HepG2 (cell line): ENCODE results near the gene ZCCHC3. TPM values are rescaled to one million over a fixed set of nuclear protein-coding genes. Genes with fewer than 3 reads are reported as not detected.

Source experiments
- ARID2 ChIP-seq: sonication (generic); formaldehyde crosslinking; IDR thresholded peaks from 2 replicates; pipeline ENCODE4 v1.8.1; 2022; ENCODE audit warnings: mild to moderate bottlenecking, missing genetic modification reagents, borderline replicate concordance
- CBX2 ChIP-seq, 2 experiments: fragments of 200-600 bp in 1 of 2; sonication (generic); formaldehyde crosslinking in 1 of 2; IDR thresholded peaks; 2 replicates each; pipeline versions ENCODE4 v1.7.0 to v1.8.1; 2018 to 2022; ENCODE audit warnings: low read depth in 2 of 2, low read length in 1 of 2, mild to moderate bottlenecking in 1 of 2, missing genetic modification reagents in 1 of 2
- JDP2 ChIP-seq: sonication (generic); formaldehyde crosslinking; IDR thresholded peaks from 2 replicates; pipeline ENCODE4 v1.8.1; 2022; ENCODE audit warnings: missing genetic modification reagents, borderline replicate concordance
- KDM1A ChIP-seq: IDR thresholded peaks from 2 replicates; pipeline ENCODE4 v1.6.1; 2016; ENCODE audit warnings: missing compliant biosample characterization
- MTERF4 ChIP-seq: sonication (generic); formaldehyde crosslinking; IDR thresholded peaks from 2 replicates; pipeline ENCODE4 v1.8.0; 2023; ENCODE audit warnings: mild to moderate bottlenecking, missing genetic modification reagents
- PRDM15 ChIP-seq: sonication (generic); formaldehyde crosslinking; IDR thresholded peaks from 2 replicates; pipeline ENCODE4 v1.4.0; 2020; ENCODE audit warnings: missing genetic modification reagents
- RXRB ChIP-seq: IDR thresholded peaks from 2 replicates; pipeline ENCODE4 v1.6.1; 2016; ENCODE audit warnings: borderline replicate concordance, missing genetic modification reagents, missing compliant biosample characterization
- ZNF460 ChIP-seq: sonication (generic); formaldehyde crosslinking; IDR thresholded peaks from 2 replicates; pipeline ENCODE4 v1.5.1; 2020; ENCODE audit warnings: missing genetic modification reagents, mild to moderate bottlenecking, borderline replicate concordance
- ZNF709 ChIP-seq: sonication (generic); formaldehyde crosslinking; IDR thresholded peaks from 2 replicates; pipeline ENCODE4 v1.5.0; 2020; ENCODE audit warnings: mild to moderate bottlenecking, missing genetic modification reagents
- polyA plus RNA-seq, 8 experiments: library from polyadenylated mRNA; depleted of rRNA in 3 of 8; stranded (reverse) in 7 of 8; unstranded in 1 of 8; fragments of >200 nt; fragmentation: Illumina TruSeq in 4 of 8; extraction: Trizol in 4 of 8; gene quantifications; 2 replicates each; pipeline versions ENCODE4 v1.2.1 to v1.2.3, GENCODE V29; 2011 to 2016; ENCODE audit warnings: low read depth in 4 of 8, missing spikeins in 1 of 8, mixed read lengths in 1 of 8; ENCODE audit not compliant: insufficient read depth in 1 of 8
- total RNA-seq, 5 experiments: library from RNA; depleted of rRNA; stranded (reverse); fragments of >200 nt; fragmentation: Illumina TruSeq; extraction: Trizol; gene quantifications; 2 replicates each; pipeline ENCODE4 v1.2.3, GENCODE V29; 2016; ENCODE audit warnings: low read depth in 1 of 5
- TF ChIP-seq, protein P1 (sequence below): sonication (generic); formaldehyde crosslinking; IDR thresholded peaks from 2 replicates; pipeline ENCODE4 v1.9.0; 2021; ENCODE audit warnings: mild to moderate bottlenecking, missing genetic modification reagents
- TF ChIP-seq, protein P2 (sequence below): sonication (generic); formaldehyde crosslinking; IDR thresholded peaks from 2 replicates; pipeline ENCODE4 v1.4.0; 2020; ENCODE audit warnings: mild to moderate bottlenecking, missing genetic modification reagents
- TF ChIP-seq, protein P3 (sequence below): sonication (generic); formaldehyde crosslinking; IDR thresholded peaks from 2 replicates; pipeline ENCODE4 v1.5.0; 2020; ENCODE audit warnings: missing genetic modification reagents, mild to moderate bottlenecking, borderline replicate concordance

The ZCCHC3 gene
- total and polyA plus RNA-seq, 2 of the 13 experiments (the other 11 are each of a cell fraction or from before 2014, with no cell fraction given): 46.6 to 63.0 TPM

- TF ChIP-seq CBX2 (IDR thresholded peaks at IDR 0.05; ENCODE audit: low read depth, low read length): no peak
- TF ChIP-seq CBX2 (CRISPR knock-in tag; IDR thresholded peaks at IDR 0.05; ENCODE audit: low read depth): no peak
- 0 out of 2 replicates have a peak, but pooled peaks have one; percentile 26 for TF ChIP-seq KDM1A (CRISPR knock-in tag)
- no peak for TF ChIP-seq RXRB (CRISPR knock-in tag)
- peak; percentile 80 for TF ChIP-seq ARID2 (CRISPR knock-in tag)
- no peak for TF ChIP-seq ZNF460 (CRISPR knock-in tag)
- no peak for TF ChIP-seq MTERF4
- TF ChIP-seq, protein P1, sequence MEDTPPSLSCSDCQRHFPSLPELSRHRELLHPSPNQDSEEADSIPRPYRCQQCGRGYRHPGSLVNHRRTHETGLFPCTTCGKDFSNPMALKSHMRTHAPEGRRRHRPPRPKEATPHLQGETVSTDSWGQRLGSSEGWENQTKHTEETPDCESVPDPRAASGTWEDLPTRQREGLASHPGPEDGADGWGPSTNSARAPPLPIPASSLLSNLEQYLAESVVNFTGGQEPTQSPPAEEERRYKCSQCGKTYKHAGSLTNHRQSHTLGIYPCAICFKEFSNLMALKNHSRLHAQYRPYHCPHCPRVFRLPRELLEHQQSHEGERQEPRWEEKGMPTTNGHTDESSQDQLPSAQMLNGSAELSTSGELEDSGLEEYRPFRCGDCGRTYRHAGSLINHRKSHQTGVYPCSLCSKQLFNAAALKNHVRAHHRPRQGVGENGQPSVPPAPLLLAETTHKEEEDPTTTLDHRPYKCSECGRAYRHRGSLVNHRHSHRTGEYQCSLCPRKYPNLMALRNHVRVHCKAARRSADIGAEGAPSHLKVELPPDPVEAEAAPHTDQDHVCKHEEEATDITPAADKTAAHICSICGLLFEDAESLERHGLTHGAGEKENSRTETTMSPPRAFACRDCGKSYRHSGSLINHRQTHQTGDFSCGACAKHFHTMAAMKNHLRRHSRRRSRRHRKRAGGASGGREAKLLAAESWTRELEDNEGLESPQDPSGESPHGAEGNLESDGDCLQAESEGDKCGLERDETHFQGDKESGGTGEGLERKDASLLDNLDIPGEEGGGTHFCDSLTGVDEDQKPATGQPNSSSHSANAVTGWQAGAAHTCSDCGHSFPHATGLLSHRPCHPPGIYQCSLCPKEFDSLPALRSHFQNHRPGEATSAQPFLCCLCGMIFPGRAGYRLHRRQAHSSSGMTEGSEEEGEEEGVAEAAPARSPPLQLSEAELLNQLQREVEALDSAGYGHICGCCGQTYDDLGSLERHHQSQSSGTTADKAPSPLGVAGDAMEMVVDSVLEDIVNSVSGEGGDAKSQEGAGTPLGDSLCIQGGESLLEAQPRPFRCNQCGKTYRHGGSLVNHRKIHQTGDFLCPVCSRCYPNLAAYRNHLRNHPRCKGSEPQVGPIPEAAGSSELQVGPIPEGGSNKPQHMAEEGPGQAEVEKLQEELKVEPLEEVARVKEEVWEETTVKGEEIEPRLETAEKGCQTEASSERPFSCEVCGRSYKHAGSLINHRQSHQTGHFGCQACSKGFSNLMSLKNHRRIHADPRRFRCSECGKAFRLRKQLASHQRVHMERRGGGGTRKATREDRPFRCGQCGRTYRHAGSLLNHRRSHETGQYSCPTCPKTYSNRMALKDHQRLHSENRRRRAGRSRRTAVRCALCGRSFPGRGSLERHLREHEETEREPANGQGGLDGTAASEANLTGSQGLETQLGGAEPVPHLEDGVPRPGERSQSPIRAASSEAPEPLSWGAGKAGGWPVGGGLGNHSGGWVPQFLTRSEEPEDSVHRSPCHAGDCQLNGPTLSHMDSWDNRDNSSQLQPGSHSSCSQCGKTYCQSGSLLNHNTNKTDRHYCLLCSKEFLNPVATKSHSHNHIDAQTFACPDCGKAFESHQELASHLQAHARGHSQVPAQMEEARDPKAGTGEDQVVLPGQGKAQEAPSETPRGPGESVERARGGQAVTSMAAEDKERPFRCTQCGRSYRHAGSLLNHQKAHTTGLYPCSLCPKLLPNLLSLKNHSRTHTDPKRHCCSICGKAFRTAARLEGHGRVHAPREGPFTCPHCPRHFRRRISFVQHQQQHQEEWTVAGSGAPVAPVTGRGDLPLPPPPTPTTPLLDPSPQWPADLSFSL (CRISPR knock-in tag): no peak
- TF ChIP-seq, protein P2, sequence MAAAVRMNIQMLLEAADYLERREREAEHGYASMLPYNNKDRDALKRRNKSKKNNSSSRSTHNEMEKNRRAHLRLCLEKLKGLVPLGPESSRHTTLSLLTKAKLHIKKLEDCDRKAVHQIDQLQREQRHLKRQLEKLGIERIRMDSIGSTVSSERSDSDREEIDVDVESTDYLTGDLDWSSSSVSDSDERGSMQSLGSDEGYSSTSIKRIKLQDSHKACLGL: peak; percentile 88; the same call in 1 of the 2 replicates
- 0 out of 2 replicates have a peak, but pooled peaks have one; percentile 10 for TF ChIP-seq JDP2
- no peak; the same call in 1 of the 2 replicates for TF ChIP-seq ZNF709 (CRISPR knock-in tag)
- TF ChIP-seq PRDM15: no peak; the same call in 1 of the 2 replicates
- TF ChIP-seq, protein P3, sequence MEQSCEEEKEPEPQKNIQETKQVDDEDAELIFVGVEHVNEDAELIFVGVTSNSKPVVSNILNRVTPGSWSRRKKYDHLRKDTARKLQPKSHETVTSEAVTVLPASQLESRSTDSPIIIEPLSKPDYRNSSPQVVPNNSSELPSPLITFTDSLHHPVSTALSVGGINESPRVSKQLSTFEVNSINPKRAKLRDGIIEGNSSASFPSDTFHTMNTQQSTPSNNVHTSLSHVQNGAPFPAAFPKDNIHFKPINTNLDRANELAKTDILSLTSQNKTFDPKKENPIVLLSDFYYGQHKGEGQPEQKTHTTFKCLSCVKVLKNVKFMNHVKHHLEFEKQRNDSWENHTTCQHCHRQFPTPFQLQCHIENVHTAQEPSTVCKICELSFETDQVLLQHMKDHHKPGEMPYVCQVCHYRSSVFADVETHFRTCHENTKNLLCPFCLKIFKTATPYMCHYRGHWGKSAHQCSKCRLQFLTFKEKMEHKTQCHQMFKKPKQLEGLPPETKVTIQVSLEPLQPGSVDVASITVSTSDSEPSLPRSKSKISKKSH (CRISPR knock-in tag): no peak; the same call in 1 of the 2 replicates
Observed at GRCh38 chr20:297925-298775, 780 bp downstream of the ZCCHC3 start (continued).
